Measurements from ENCODE around the gene SETD1B. TPM values are rescaled to one million over a fixed set of nuclear protein-coding genes. Genes with fewer than 3 reads are reported as not detected.
A peak's percentile ranks its signal among the peaks of the same experiment; 100 is the strongest.

The SETD1B gene
- total and polyA plus RNA-seq, 2 donors (not counting 3 experiments of a cell fraction or from before 2014, with no cell fraction given), result 2.6 to 27.0 TPM

DNA sequence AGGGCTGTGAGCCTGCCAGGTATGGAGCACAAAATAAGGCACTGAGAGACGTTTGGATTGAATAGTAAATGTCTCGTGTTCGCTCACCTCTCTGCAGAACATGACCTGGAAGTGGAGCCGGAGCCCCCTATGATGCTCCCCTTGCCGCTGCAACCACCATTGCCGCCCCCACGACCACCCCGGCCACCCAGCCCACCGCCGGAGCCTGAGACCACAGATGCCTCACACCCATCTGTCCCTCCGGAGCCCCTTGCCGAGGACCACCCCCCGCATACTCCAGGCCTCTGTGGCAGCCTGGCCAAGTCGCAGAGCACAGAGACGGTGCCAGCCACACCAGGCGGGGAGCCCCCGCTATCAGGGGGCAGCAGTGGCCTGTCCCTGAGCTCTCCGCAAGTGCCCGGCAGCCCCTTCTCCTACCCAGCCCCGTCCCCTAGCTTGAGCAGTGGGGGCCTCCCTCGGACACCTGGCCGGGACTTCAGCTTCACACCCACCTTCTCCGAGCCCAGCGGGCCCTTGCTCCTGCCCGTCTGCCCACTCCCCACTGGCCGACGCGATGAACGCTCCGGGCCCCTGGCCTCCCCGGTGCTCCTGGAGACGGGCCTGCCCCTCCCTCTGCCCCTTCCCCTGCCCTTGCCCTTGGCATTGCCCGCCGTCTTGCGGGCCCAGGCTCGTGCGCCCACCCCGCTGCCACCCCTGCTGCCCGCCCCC lies 18.7 kb downstream of the SETD1B start:
- no peaks in the 10 kb centered on the region for H3K9me3 ChIP-seq (replicated peaks; ENCODE audit: control insufficient read depth, insufficient read depth, low read length)
- TF ChIP-seq, protein P1, sequence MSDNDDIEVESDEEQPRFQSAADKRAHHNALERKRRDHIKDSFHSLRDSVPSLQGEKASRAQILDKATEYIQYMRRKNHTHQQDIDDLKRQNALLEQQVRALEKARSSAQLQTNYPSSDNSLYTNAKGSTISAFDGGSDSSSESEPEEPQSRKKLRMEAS (IDR thresholded peaks at IDR 0.05; ENCODE audit: insufficient read depth, insufficient read length), result no peak
- TF ChIP-seq FOS (IDR thresholded peaks at IDR 0.05; ENCODE audit: borderline replicate concordance, insufficient read depth, low read length) (no peak), MYC (IDR thresholded peaks at IDR 0.05; ENCODE audit: low read depth, low read length) (no peak), POLR2AphosphoS5 (IDR thresholded peaks at IDR 0.05; ENCODE audit: insufficient read depth, low read depth, low read length) (no peak), JUN (IDR thresholded peaks at IDR 0.05; ENCODE audit: borderline replicate concordance, insufficient read depth, insufficient read length, low read depth) (no peak), GATA2 (IDR thresholded peaks at IDR 0.05; ENCODE audit: insufficient read depth, insufficient read length, low read depth, low read length) (no peak), POLR2A (IDR thresholded peaks at IDR 0.05; ENCODE audit: low read depth, low read length) (no peak), EZH2 (IDR thresholded peaks at IDR 0.05; ENCODE audit: borderline replicate concordance, low read depth, low read length, severe bottlenecking) (no peak)
- TF ChIP-seq, protein P2, sequence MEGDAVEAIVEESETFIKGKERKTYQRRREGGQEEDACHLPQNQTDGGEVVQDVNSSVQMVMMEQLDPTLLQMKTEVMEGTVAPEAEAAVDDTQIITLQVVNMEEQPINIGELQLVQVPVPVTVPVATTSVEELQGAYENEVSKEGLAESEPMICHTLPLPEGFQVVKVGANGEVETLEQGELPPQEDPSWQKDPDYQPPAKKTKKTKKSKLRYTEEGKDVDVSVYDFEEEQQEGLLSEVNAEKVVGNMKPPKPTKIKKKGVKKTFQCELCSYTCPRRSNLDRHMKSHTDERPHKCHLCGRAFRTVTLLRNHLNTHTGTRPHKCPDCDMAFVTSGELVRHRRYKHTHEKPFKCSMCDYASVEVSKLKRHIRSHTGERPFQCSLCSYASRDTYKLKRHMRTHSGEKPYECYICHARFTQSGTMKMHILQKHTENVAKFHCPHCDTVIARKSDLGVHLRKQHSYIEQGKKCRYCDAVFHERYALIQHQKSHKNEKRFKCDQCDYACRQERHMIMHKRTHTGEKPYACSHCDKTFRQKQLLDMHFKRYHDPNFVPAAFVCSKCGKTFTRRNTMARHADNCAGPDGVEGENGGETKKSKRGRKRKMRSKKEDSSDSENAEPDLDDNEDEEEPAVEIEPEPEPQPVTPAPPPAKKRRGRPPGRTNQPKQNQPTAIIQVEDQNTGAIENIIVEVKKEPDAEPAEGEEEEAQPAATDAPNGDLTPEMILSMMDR (IDR thresholded peaks at IDR 0.05; ENCODE audit: extremely low read depth in 1 of 2, insufficient read depth in 1 of 2, low read depth in 1 of 2, low read length in 2 of 2), result no peak
- ChIA-PET POLR2A (no interaction called here), CTCF (interaction anchor here (2.4 to 3.3 kb wide), 2 partner anchors 11 to 28 kb away, joined by 7 to 10 read pairs; partner anchors contain the start of gene RHOF)
- intact Hi-C loops (cut with micrococcal nuclease), result no loop called here
- no peaks in the 10 kb centered on the region for H3K9me1 ChIP-seq (replicated peaks; ENCODE audit: control insufficient read depth, extremely low read depth, insufficient read depth, low read length)
- no peaks in the 10 kb centered on the region for H4K20me1 ChIP-seq (replicated peaks; ENCODE audit: control insufficient read depth, extremely low read depth, insufficient read depth, low read length)
- FAIRE-seq (no peak), DNase-seq (ENCODE audit: low read depth, low spot score) (no peak)
- H3K36me3 ChIP-seq (ENCODE audit: control insufficient read depth in 2 of 2, extremely low read depth in 1 of 2, insufficient read depth in 2 of 2, low read length in 2 of 2), result peaks cover 18 to 38% of the 10 kb centered on the region in 2 experiments
- TSS peak; percentile 42 for BruUV-seq (replicated peaks)
- no peak overlapping the region for H3K4me3 ChIP-seq (replicated peaks in 1 of 3; ENCODE audit: insufficient read depth in 1 of 3, low read depth in 1 of 3, low read length in 3 of 3)
- H3K4me2 ChIP-seq (ENCODE audit: insufficient read depth, low read length), result no peak overlapping the region
- H2AFZ ChIP-seq (ENCODE audit: low read depth, low read length), result no peak overlapping the region
- no peaks in the 10 kb centered on the region for H3K4me1 ChIP-seq (ENCODE audit: control insufficient read depth, extremely low read depth, insufficient read depth, low read length)
- dilution Hi-C loops (cut with MboI; ENCODE audit: extremely low pct_ligation_motif_present, low sequenced_read_pairs), result no loop called here
- H3K27ac ChIP-seq (ENCODE audit: insufficient read depth, low read depth, low read length), result no peak overlapping the region
- H3K79me2 ChIP-seq (ENCODE audit: control insufficient read depth, insufficient read depth, low read length), result peaks cover 2% of the 10 kb centered on the region
- H3K9ac ChIP-seq (replicated peaks; ENCODE audit: extremely low read depth, insufficient read depth, low read length), result no peak overlapping the region
- H3K27me3 ChIP-seq (ENCODE audit: control insufficient read depth in 2 of 2, insufficient read depth in 2 of 2, low read length in 2 of 2), result no peaks in the 10 kb centered on the region

Measured in endothelial cell of umbilical vein (primary cell).